Central memory CD8-positive, alpha-beta T cell (primary cell): ENCODE data around the gene CHN2.
"Not testable (repeated sequence)": the region's sequence is repeated elsewhere in the genome, so short reads cannot be mapped to it uniquely, and the experiment has no call there.

Source experiments
- ATAC-seq: fragments of 150-1000 bp; cut with Tn5 transposase; replicated peaks from 2 replicates; pipeline ENCODE4 v1.10.0; 2022; ENCODE audit warnings: mild to moderate bottlenecking, moderate FRiP score, moderate number of reproducible peaks; ENCODE audit not compliant: poor library complexity, severe bottlenecking; ENCODE audit errors: extremely low read depth
- DNase-seq, 2 donors: peaks; one replicate each; pipeline ENCODE4 v3.0.0; 2021; ENCODE audit warnings: low spot score in 2 of 2
- H3K27ac Mint-ChIP-seq: one replicate; pipeline ENCODE4 v1.8.0; 2022; ENCODE audit warnings: low read depth, mild to moderate bottlenecking, moderate library complexity, mixed read lengths
- H3K27me3 Mint-ChIP-seq: one replicate; pipeline ENCODE4 v1.8.0; 2022; ENCODE audit warnings: mixed read lengths
- H3K36me3 Mint-ChIP-seq: one replicate; pipeline ENCODE4 v1.8.0; 2022; ENCODE audit warnings: mild to moderate bottlenecking, moderate library complexity, mixed read lengths; ENCODE audit not compliant: insufficient read depth
- H3K4me1 Mint-ChIP-seq: one replicate; pipeline ENCODE4 v1.8.0; 2022; ENCODE audit warnings: mixed read lengths
- H3K4me3 Mint-ChIP-seq: one replicate; pipeline ENCODE4 v1.8.0; 2022; ENCODE audit warnings: mild to moderate bottlenecking, moderate library complexity, mixed read lengths
- H3K9me3 Mint-ChIP-seq: one replicate; pipeline ENCODE4 v1.8.0; 2022; ENCODE audit warnings: mixed read lengths

CHN2 gene

GRCh38 chr7:29502133-29502532, 307.6 kb downstream of the CHN2 start:
- Mint-ChIP-seq H3K27me3 (no peaks in the 10 kb centered on the region), H3K4me3 (no peak overlapping the region), H3K4me1 (no peaks in the 10 kb centered on the region), H3K27ac (no peak overlapping the region), H3K9me3 (no peaks in the 10 kb centered on the region), H3K36me3 (peaks cover 29% of the 10 kb centered on the region)
- DNase-seq (no peak), ATAC-seq (no peak)

GRCh38 chr7:29505931-29506330, 311.4 kb downstream of the CHN2 start:
- ATAC-seq (no peak), DNase-seq (no peak)
- Mint-ChIP-seq H3K9me3 (no peaks in the 10 kb centered on the region), H3K4me3 (no peak overlapping the region), H3K27ac (no peak overlapping the region), H3K27me3 (no peaks in the 10 kb centered on the region), H3K4me1 (no peaks in the 10 kb centered on the region), H3K36me3 (peaks cover 27% of the 10 kb centered on the region)

- H3K27ac Mint-ChIP-seq = no peak overlapping the region
- H3K4me3 Mint-ChIP-seq = no peak overlapping the region
- no peaks in the 10 kb centered on the region for H3K4me1 Mint-ChIP-seq
- H3K27me3 Mint-ChIP-seq = no peaks in the 10 kb centered on the region
- no peak for DNase-seq
- no peaks in the 10 kb centered on the region for H3K9me3 Mint-ChIP-seq
- ATAC-seq = no peak
- peaks cover 24% of the 10 kb centered on the region for H3K36me3 Mint-ChIP-seq
These were observed 314.0 kb downstream of the CHN2 start for GRCh38 chr7:29508608-29509007.

GRCh38 chr7:29510028-29510427, 315.5 kb downstream of the CHN2 start:
- DNase-seq (no peak), ATAC-seq (no peak)
- H3K36me3 Mint-ChIP-seq = peaks cover 24% of the 10 kb centered on the region
- no peaks in the 10 kb centered on the region for H3K4me1 Mint-ChIP-seq
- H3K27me3 Mint-ChIP-seq = no peaks in the 10 kb centered on the region
- no peak overlapping the region for H3K27ac Mint-ChIP-seq
- H3K4me3 Mint-ChIP-seq = no peak overlapping the region
- H3K9me3 Mint-ChIP-seq = no peaks in the 10 kb centered on the region

DNA sequence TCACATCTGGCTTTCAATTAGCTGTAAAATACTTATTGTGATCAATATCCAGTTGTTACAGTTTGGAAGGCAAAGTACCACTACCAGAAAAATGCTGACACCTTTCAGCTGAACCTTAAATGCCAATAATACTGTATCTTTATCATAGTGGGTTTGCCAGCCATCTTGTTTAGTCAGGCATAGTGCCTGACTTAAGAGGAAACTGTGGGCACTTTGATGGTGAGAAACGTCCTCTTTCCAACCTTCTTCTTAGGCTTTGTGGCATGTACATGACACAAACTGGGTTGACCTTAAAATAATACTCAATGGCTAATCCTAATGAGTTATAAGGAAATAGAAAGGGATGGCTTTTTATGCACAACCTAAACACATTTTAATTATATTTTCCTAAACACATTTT, 316.8 kb downstream of the CHN2 start:
- no peaks in the 10 kb centered on the region for H3K4me1 Mint-ChIP-seq
- ATAC-seq (no peak), DNase-seq (no peak)
- no peak overlapping the region for H3K4me3 Mint-ChIP-seq
- no peaks in the 10 kb centered on the region for H3K27me3 Mint-ChIP-seq
- no peaks in the 10 kb centered on the region for H3K9me3 Mint-ChIP-seq
- H3K27ac Mint-ChIP-seq = no peak overlapping the region
- peaks cover 22% of the 10 kb centered on the region for H3K36me3 Mint-ChIP-seq

DNA sequence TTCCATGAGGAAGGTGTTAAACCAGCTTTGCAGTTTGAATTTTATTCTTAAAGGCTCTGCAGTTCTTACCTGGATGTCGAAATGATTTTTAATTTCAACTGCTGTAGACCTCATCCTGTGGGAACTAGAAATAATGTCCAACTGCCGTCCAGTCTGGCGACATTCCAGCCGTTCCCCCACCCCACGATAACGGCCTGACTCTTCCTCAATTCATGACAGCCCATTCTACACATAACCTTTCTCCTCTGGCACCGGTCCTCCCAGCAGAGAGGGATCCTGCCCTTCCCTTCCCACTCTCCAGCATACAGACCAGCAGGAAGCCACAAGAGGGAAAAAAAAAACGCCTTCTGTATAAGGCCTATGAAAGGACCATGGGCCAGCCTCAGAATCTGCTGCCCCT, 317.3 kb downstream of the CHN2 start:
- Mint-ChIP-seq H3K4me1 (no peaks in the 10 kb centered on the region), H3K9me3 (no peaks in the 10 kb centered on the region), H3K27ac (no peak overlapping the region), H3K4me3 (no peak overlapping the region), H3K27me3 (no peaks in the 10 kb centered on the region), H3K36me3 (peaks cover 17% of the 10 kb centered on the region)
- no peak for ATAC-seq
- DNase-seq = no peak

GRCh38 chr7:29516491-29516890, 321.9 kb downstream of the CHN2 start:
- ATAC-seq (no peak), DNase-seq (no peak)
- Mint-ChIP-seq H3K9me3 (peaks cover 5% of the 10 kb centered on the region), H3K27me3 (no peaks in the 10 kb centered on the region), H3K4me3 (no peak overlapping the region), H3K36me3 (peaks cover 9% of the 10 kb centered on the region), H3K4me1 (no peaks in the 10 kb centered on the region), H3K27ac (no peak overlapping the region)

- peaks cover 5% of the 10 kb centered on the region for H3K9me3 Mint-ChIP-seq
- no peaks in the 10 kb centered on the region for H3K4me1 Mint-ChIP-seq
- no peaks in the 10 kb centered on the region for H3K27me3 Mint-ChIP-seq
- H3K4me3 Mint-ChIP-seq = no peak overlapping the region
- no peak overlapping the region for H3K27ac Mint-ChIP-seq
- ATAC-seq (no peak), DNase-seq (no peak)
- H3K36me3 Mint-ChIP-seq = peaks cover 6% of the 10 kb centered on the region
These were observed 324.0 kb downstream of the CHN2 start for GRCh38 chr7:29518616-29519015.

GRCh38 chr7:29523728-29524127, 329.2 kb downstream of the CHN2 start:
- no peak for DNase-seq
- H3K27me3 Mint-ChIP-seq = peaks cover under 1% of the 10 kb centered on the region
- no peaks in the 10 kb centered on the region for H3K4me1 Mint-ChIP-seq
- H3K27ac Mint-ChIP-seq = no peak overlapping the region
- no peak overlapping the region for H3K4me3 Mint-ChIP-seq
- peaks cover 2% of the 10 kb centered on the region for H3K36me3 Mint-ChIP-seq
- ATAC-seq = no peak
- H3K9me3 Mint-ChIP-seq = peaks cover 11% of the 10 kb centered on the region

GRCh38 chr7:29527505-29528108, 333.0 kb downstream of the CHN2 start:
- ATAC-seq (no peak), DNase-seq (no peak)
- H3K36me3 Mint-ChIP-seq = peaks cover 2% of the 10 kb centered on the region
- H3K4me3 Mint-ChIP-seq = no peak overlapping the region
- no peaks in the 10 kb centered on the region for H3K4me1 Mint-ChIP-seq
- no peak overlapping the region for H3K27ac Mint-ChIP-seq
- peaks cover 23% of the 10 kb centered on the region for H3K27me3 Mint-ChIP-seq
- peaks cover 23% of the 10 kb centered on the region for H3K9me3 Mint-ChIP-seq

- DNase-seq, H3K4me3 Mint-ChIP-seq, H3K4me1 Mint-ChIP-seq, ATAC-seq, H3K27ac Mint-ChIP-seq, H3K36me3 Mint-ChIP-seq: not testable (repeated sequence)
- peaks cover 23% of the 10 kb centered on the region for H3K27me3 Mint-ChIP-seq
- H3K9me3 Mint-ChIP-seq = peaks cover 23% of the 10 kb centered on the region
These were observed 334.0 kb downstream of the CHN2 start for GRCh38 chr7:29528526-29528925.
